Ascending aorta (tissue), 2 donors: ENCODE results near the gene FAM107B. TPM values are rescaled to one million over a fixed set of nuclear protein-coding genes. Genes with fewer than 3 reads are reported as not detected.

ENCODE experiments used
- DNase-seq, 2 donors: peaks; one replicate each; pipeline ENCODE4 v3.0.0-alpha.2; 2019; ENCODE audit warnings: low spot score in 2 of 2
- H3K27ac ChIP-seq, 2 donors: fragments of 200-600 bp; sonication (generic); one replicate each; pipeline ENCODE4 v1.5.1; 2016 to 2017; ENCODE audit warnings: mild to moderate bottlenecking in 1 of 2
- H3K27me3 ChIP-seq: fragments of 200-600 bp; sonication (generic); one replicate; pipeline ENCODE4 v1.5.1; 2017
- H3K36me3 ChIP-seq, 2 donors: fragments of 200-600 bp; sonication (generic); one replicate each; pipeline ENCODE4 v1.5.1; 2016
- H3K4me1 ChIP-seq, 2 donors: fragments of 200-600 bp; sonication (generic); one replicate each; pipeline ENCODE4 v1.5.1; 2016 to 2017; ENCODE audit warnings: mild to moderate bottlenecking in 1 of 2
- H3K4me3 ChIP-seq, 2 donors: fragments of 200-600 bp; sonication (generic); one replicate each; pipeline ENCODE4 v1.5.1; 2016 to 2017; ENCODE audit warnings: mild to moderate bottlenecking in 1 of 2
- H3K9me3 ChIP-seq, 2 donors: fragments of 200-600 bp; sonication (generic); one replicate each; pipeline ENCODE4 v1.5.1; 2016
- CTCF ChIP-seq, 3 experiments: fragments of 200-600 bp in 2 of 3; fragments of 450-650 bp in 1 of 3; sonication (generic) in 2 of 3; IDR thresholded peaks; one replicate each; pipeline ENCODE4 v1.5.1; 2016 to 2019; ENCODE audit warnings: antibody characterized with exemption in 3 of 3, mild to moderate bottlenecking in 1 of 3, moderate library complexity in 1 of 3
- intact Hi-C: fragments of 100-400 bp; cut with DNase I; formaldehyde crosslinking; loops from one replicate; pipeline ENCODE4 v1.15.1; 2023
- total RNA-seq: library from RNA; depleted of rRNA; stranded (reverse); fragments of >200 nt; gene quantifications from one replicate; pipeline ENCODE4 v1.1.0, GENCODE V29; 2016

Gene FAM107B
- total RNA-seq, 1 donor from 2014 or later = 3.7 TPM

GRCh38 chr10:14560274-14560673, 214.4 kb downstream of the FAM107B start:
- no peak for TF ChIP-seq CTCF (IDR thresholded peaks at IDR 0.05)
- no peaks in the 10 kb centered on the region for H3K36me3 ChIP-seq
- no peaks in the 10 kb centered on the region for H3K27me3 ChIP-seq
- DNase-seq = no peak
- H3K4me3 ChIP-seq = no peak overlapping the region
- H3K4me1 ChIP-seq = peaks cover 0 to 13% of the 10 kb centered on the region in 2 donors
- intact Hi-C loops = no loop called here
- no peak overlapping the region for H3K27ac ChIP-seq
- no peaks in the 10 kb centered on the region for H3K9me3 ChIP-seq

GRCh38 chr10:14558025-14558424, 216.7 kb downstream of the FAM107B start:
- peaks cover 0 to 28% of the 10 kb centered on the region in 2 donors for H3K4me1 ChIP-seq
- no peak overlapping the region for H3K27ac ChIP-seq
- DNase-seq = no peak
- TF ChIP-seq CTCF (IDR thresholded peaks at IDR 0.05) = no peak
- H3K36me3 ChIP-seq = no peaks in the 10 kb centered on the region
- H3K27me3 ChIP-seq = no peaks in the 10 kb centered on the region
- intact Hi-C loops = no loop called here
- H3K4me3 ChIP-seq = no peak overlapping the region
- H3K9me3 ChIP-seq = no peaks in the 10 kb centered on the region

- H3K4me1 ChIP-seq = peaks cover 0 to 31% of the 10 kb centered on the region in 2 donors
- H3K27ac ChIP-seq = no peak overlapping the region
- DNase-seq = no peak
- H3K9me3 ChIP-seq = no peaks in the 10 kb centered on the region
- TF ChIP-seq CTCF (IDR thresholded peaks at IDR 0.05) = no peak
- H3K4me3 ChIP-seq = no peak overlapping the region
- H3K36me3 ChIP-seq = no peaks in the 10 kb centered on the region
- H3K27me3 ChIP-seq = no peaks in the 10 kb centered on the region
- intact Hi-C loops = no loop called here
These were observed 217.1 kb downstream of the FAM107B start for GRCh38 chr10:14557567-14557966.

- H3K4me1 ChIP-seq = peaks cover 0 to 31% of the 10 kb centered on the region in 2 donors
- H3K4me3 ChIP-seq = no peak overlapping the region
- H3K36me3 ChIP-seq = no peaks in the 10 kb centered on the region
- DNase-seq = no peak
- H3K27ac ChIP-seq = peak overlapping the region; percentile 49 to 51
- intact Hi-C loops = no loop called here
- no peaks in the 10 kb centered on the region for H3K27me3 ChIP-seq
- TF ChIP-seq CTCF (IDR thresholded peaks at IDR 0.05) = peak in 2 of 3 experiments; percentile 4 to 49
- no peaks in the 10 kb centered on the region for H3K9me3 ChIP-seq
These were observed 218.3 kb downstream of the FAM107B start for GRCh38 chr10:14556285-14556956.

- TF ChIP-seq CTCF (IDR thresholded peaks at IDR 0.05) = no peak
- Histone ChIP-seq H3K4me3 (no peak overlapping the region), H3K4me1 (peaks cover 0 to 31% of the 10 kb centered on the region in 2 donors), H3K27me3 (no peaks in the 10 kb centered on the region), H3K9me3 (no peaks in the 10 kb centered on the region), H3K27ac (peak overlapping the region; percentile 49 to 51), H3K36me3 (no peaks in the 10 kb centered on the region)
- intact Hi-C loops = no loop called here
- DNase-seq = no peak
These were observed 218.9 kb downstream of the FAM107B start for GRCh38 chr10:14555807-14556206.
